BLaER1 (cell line): Measurements from ENCODE around the gene OPCML.

ENCODE experiments used
- H3K27ac ChIP-seq: shearing (Covaris generic); formaldehyde crosslinking; 2 replicates; pipeline ENCODE4 v1.8.1; 2022
- H3K27me3 ChIP-seq: shearing (Covaris generic); formaldehyde crosslinking; 2 replicates; pipeline ENCODE4 v1.8.1; 2022
- H3K36me3 ChIP-seq: shearing (Covaris generic); formaldehyde crosslinking; 2 replicates; pipeline ENCODE4 v1.8.1; 2022
- H3K4me1 ChIP-seq: shearing (Covaris generic); formaldehyde crosslinking; 2 replicates; pipeline ENCODE4 v1.8.1; 2022
- H3K4me2 ChIP-seq: shearing (Covaris generic); formaldehyde crosslinking; 2 replicates; pipeline ENCODE4 v1.8.1; 2022
- H3K4me3 ChIP-seq: shearing (Covaris generic); formaldehyde crosslinking; 2 replicates; pipeline ENCODE4 v1.8.1; 2022
- H3K9ac ChIP-seq: shearing (Covaris generic); formaldehyde crosslinking; 2 replicates; pipeline ENCODE4 v1.8.1; 2022
- H3K9me3 ChIP-seq: shearing (Covaris generic); formaldehyde crosslinking; 2 replicates; pipeline ENCODE4 v1.8.1; 2022
- H4K20me1 ChIP-seq: shearing (Covaris generic); formaldehyde crosslinking; 2 replicates; pipeline ENCODE4 v1.8.1; 2022
- Cebpa-rat ChIP-seq: shearing (Covaris generic); IDR thresholded peaks from 2 replicates; pipeline ENCODE4 v1.8.1; 2022

OPCML gene

DNA sequence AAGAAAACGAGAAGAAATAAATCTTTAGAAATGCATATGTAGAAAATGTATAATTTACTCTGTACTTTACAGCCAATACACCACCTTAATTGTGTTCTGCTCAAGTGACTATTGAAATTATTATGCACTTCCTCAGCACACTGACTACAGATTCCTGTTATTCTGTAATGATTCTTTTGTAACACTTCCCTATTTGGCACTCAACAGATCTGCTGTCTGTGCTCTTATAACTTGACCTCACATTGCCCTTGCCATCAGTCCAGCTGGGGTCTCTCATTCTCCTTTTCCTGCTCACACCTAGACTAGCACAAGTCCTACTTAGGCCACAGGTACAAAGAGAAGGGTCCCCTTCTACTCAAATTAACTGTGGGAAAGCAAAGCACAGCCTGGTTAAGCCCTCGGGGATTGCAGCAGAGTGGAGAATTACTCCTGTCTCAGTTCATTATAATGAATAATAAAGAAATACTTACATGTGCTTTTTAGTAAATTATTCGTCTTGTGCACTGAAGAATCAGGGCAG, 860.4 kb downstream of the OPCML start:
- Histone ChIP-seq H3K9me3 (no peaks in the 10 kb centered on the region), H3K4me3 (no peak overlapping the region), H3K9ac (no peak overlapping the region), H3K27me3 (no peaks in the 10 kb centered on the region), H4K20me1 (no peaks in the 10 kb centered on the region), H3K36me3 (no peaks in the 10 kb centered on the region), H3K4me2 (peak overlapping the region; percentile 79), H3K27ac (peak overlapping the region; percentile 60), H3K4me1 (peaks cover 74% of the 10 kb centered on the region)
- no peak for TF ChIP-seq Cebpa-rat

DNA sequence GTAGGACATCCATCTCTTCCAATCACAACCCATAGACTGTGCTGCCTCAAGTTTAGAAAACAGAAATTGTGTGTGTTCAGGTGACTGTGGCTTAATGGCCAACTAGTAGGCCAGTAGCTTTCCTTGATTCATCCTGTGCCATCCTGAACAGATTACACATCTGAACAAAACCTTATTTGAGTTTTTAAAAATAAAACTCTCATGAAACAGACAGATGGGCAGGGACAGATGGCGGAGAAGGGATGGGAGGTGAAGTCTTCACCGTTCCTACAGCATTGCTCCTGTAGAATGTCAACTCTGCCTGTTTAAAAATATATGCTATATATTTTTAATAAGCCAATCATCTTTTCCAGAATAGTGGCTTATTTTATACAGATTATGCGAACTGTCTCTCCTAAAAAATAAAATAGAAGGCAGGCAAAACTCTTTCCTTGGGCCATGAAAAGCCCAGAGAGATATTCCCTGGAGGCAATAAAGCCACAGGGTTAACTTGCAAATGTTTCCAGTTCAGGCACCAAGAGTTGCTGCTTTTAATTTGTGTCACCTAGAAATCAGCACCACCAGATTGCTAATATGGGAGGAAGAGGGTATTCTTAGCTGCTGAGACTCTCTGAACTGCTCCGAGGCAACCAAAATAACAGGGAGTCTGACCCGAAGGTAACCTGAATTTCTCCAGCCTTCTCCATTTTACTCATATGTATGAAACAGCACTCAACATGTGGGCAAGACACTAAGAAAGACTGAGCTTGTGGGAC, 861.2 kb downstream of the OPCML start:
- H3K36me3 ChIP-seq: no peaks in the 10 kb centered on the region
- peak overlapping the region; percentile 60 for H3K27ac ChIP-seq
- H3K4me2 ChIP-seq: peak overlapping the region; percentile 79
- H3K4me3 ChIP-seq: peak overlapping the region; percentile 28
- peaks cover 82% of the 10 kb centered on the region for H3K4me1 ChIP-seq
- H3K9ac ChIP-seq: peak overlapping the region; percentile 46; the same call in 1 of the 2 replicates
- H3K9me3 ChIP-seq: peaks cover 8% of the 10 kb centered on the region; the same call in 1 of the 2 replicates
- H3K27me3 ChIP-seq: no peaks in the 10 kb centered on the region
- no peaks in the 10 kb centered on the region for H4K20me1 ChIP-seq
- no peak for TF ChIP-seq Cebpa-rat

DNA sequence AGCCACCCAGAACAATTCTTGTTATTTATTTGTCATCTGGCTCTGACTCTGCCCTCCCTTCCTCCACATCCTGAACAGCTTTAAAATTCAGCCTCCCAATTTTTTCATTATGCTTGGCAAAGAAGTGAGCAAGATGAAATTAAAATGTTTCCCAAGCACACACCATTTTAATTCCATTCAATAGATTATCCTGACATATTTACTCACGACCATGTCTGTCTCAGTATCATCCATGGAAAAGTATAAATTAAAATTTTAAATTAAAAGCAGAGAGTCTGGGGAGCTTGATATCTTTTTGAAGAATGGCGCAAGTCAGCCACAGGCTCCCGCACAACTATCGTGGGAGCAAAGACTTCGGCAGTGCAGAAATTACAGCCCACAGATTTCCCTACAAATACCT, 862.4 kb downstream of the OPCML start:
- H3K27ac ChIP-seq: no peak overlapping the region
- H3K9ac ChIP-seq: no peak overlapping the region
- TF ChIP-seq Cebpa-rat: no peak
- H3K4me1 ChIP-seq: peaks cover 93% of the 10 kb centered on the region
- no peak overlapping the region for H3K4me3 ChIP-seq
- peaks cover 9% of the 10 kb centered on the region; the same call in 1 of the 2 replicates for H3K9me3 ChIP-seq
- no peaks in the 10 kb centered on the region for H3K36me3 ChIP-seq
- H3K27me3 ChIP-seq: no peaks in the 10 kb centered on the region
- peak overlapping the region; percentile 52 for H3K4me2 ChIP-seq
- no peaks in the 10 kb centered on the region for H4K20me1 ChIP-seq

- no peak overlapping the region for H3K4me3 ChIP-seq
- H4K20me1 ChIP-seq: no peaks in the 10 kb centered on the region
- H3K4me2 ChIP-seq: peak overlapping the region; percentile 64
- no peaks in the 10 kb centered on the region for H3K27me3 ChIP-seq
- no peaks in the 10 kb centered on the region for H3K36me3 ChIP-seq
- TF ChIP-seq Cebpa-rat: no peak
- H3K4me1 ChIP-seq: peaks cover 69% of the 10 kb centered on the region
- H3K27ac ChIP-seq: peak overlapping the region; percentile 29; the same call in 1 of the 2 replicates
- H3K9me3 ChIP-seq: peaks cover 21% of the 10 kb centered on the region
- H3K9ac ChIP-seq: no peak overlapping the region
These were observed 867.1 kb downstream of the OPCML start for GRCh38 chr11:132665205-132665604.

- no peaks in the 10 kb centered on the region for H3K36me3 ChIP-seq
- H3K27me3 ChIP-seq: no peaks in the 10 kb centered on the region
- H3K27ac ChIP-seq: no peak overlapping the region
- H3K4me3 ChIP-seq: no peak overlapping the region
- TF ChIP-seq Cebpa-rat: no peak
- H3K9ac ChIP-seq: no peak overlapping the region
- H3K4me2 ChIP-seq: no peak overlapping the region
- peaks cover 11% of the 10 kb centered on the region for H3K9me3 ChIP-seq
- no peaks in the 10 kb centered on the region for H4K20me1 ChIP-seq
- peaks cover 10% of the 10 kb centered on the region for H3K4me1 ChIP-seq
These were observed 873.6 kb downstream of the OPCML start for GRCh38 chr11:132658696-132659095.

- Histone ChIP-seq H3K27me3 (no peaks in the 10 kb centered on the region), H3K4me3 (no peak overlapping the region), H4K20me1 (no peaks in the 10 kb centered on the region), H3K4me1 (0 out of 2 replicates have a peak, but pooled peaks cover 6% of the 10 kb centered on the region), H3K27ac (no peak overlapping the region), H3K9ac (no peak overlapping the region), H3K36me3 (no peaks in the 10 kb centered on the region), H3K9me3 (peaks cover 7% of the 10 kb centered on the region; the same call in 1 of the 2 replicates), H3K4me2 (no peak overlapping the region)
- TF ChIP-seq Cebpa-rat: no peak
These were observed 874.3 kb downstream of the OPCML start for GRCh38 chr11:132658004-132658403.

- Histone ChIP-seq H3K27ac (no peak overlapping the region), H3K9ac (no peak overlapping the region), H3K4me2 (no peak overlapping the region), H3K9me3 (no peaks in the 10 kb centered on the region), H3K27me3 (no peaks in the 10 kb centered on the region), H3K4me1 (no peaks in the 10 kb centered on the region), H4K20me1 (no peaks in the 10 kb centered on the region), H3K4me3 (no peak overlapping the region), H3K36me3 (no peaks in the 10 kb centered on the region)
- no peak for TF ChIP-seq Cebpa-rat
These were observed 877.0 kb downstream of the OPCML start for GRCh38 chr11:132655187-132655855.

- no peak for TF ChIP-seq Cebpa-rat
These were observed 879.1 kb downstream of the OPCML start for GRCh38 chr11:132653237-132653636.

GRCh38 chr11:132650969-132651720, 881.2 kb downstream of the OPCML start:
- Histone ChIP-seq H3K4me2 (no peak overlapping the region), H4K20me1 (no peaks in the 10 kb centered on the region), H3K27me3 (no peaks in the 10 kb centered on the region), H3K27ac (no peak overlapping the region), H3K4me1 (no peaks in the 10 kb centered on the region), H3K4me3 (no peak overlapping the region), H3K36me3 (no peaks in the 10 kb centered on the region), H3K9ac (no peak overlapping the region), H3K9me3 (no peaks in the 10 kb centered on the region)
- no peak for TF ChIP-seq Cebpa-rat

More at GRCh38 chr11:132653237-132653636, 879.1 kb downstream of the OPCML start:
- H3K36me3 ChIP-seq: no peaks in the 10 kb centered on the region
- no peak overlapping the region for H3K9ac ChIP-seq
- no peak overlapping the region for H3K27ac ChIP-seq
- no peaks in the 10 kb centered on the region for H3K27me3 ChIP-seq
- H3K4me2 ChIP-seq: no peak overlapping the region
- no peak overlapping the region for H3K4me3 ChIP-seq
- H3K9me3 ChIP-seq: no peaks in the 10 kb centered on the region
- no peaks in the 10 kb centered on the region for H3K4me1 ChIP-seq
- no peaks in the 10 kb centered on the region for H4K20me1 ChIP-seq

- Histone ChIP-seq H3K27ac (no peak overlapping the region), H4K20me1 (no peaks in the 10 kb centered on the region), H3K4me3 (no peak overlapping the region), H3K4me2 (no peak overlapping the region), H3K4me1 (no peaks in the 10 kb centered on the region), H3K27me3 (no peaks in the 10 kb centered on the region), H3K36me3 (no peaks in the 10 kb centered on the region), H3K9me3 (no peaks in the 10 kb centered on the region), H3K9ac (no peak overlapping the region)
- TF ChIP-seq Cebpa-rat: no peak
These were observed 883.0 kb downstream of the OPCML start for GRCh38 chr11:132649277-132649676.
